Superior temporal gyrus (tissue), 1 donor: ENCODE results near the gene PWWP2B.
"Not testable (repeated sequence)": the region's sequence is repeated elsewhere in the genome, so short reads cannot be mapped to it uniquely, and the experiment has no call there.

Source experiments
- DNase-seq: peaks from one replicate; pipeline ENCODE4 v3.0.0-alpha.2; 2016; ENCODE audit errors: extremely low spot score

PWWP2B gene

GRCh38 chr10:132363376-132363775 lies 33.6 kb upstream of the PWWP2B start:
- no peak for DNase-seq

GRCh38 chr10:132363921-132364593 lies 32.9 kb upstream of the PWWP2B start:
- DNase-seq = no peak

GRCh38 chr10:132364594-132364970 lies 32.4 kb upstream of the PWWP2B start:
- DNase-seq = no peak

GRCh38 chr10:132365102-132365501 lies 31.9 kb upstream of the PWWP2B start:
- no peak for DNase-seq

- DNase-seq = no peak
Measured at GRCh38 chr10:132366006-132366405, 31.0 kb upstream of the PWWP2B start.

- no peak for DNase-seq
Measured at GRCh38 chr10:132366499-132366898, 30.5 kb upstream of the PWWP2B start.

GRCh38 chr10:132368391-132368790 lies 28.6 kb upstream of the PWWP2B start:
- DNase-seq = no peak

- no peak for DNase-seq
Measured at GRCh38 chr10:132368881-132369635, 27.9 kb upstream of the PWWP2B start.

- no peak for DNase-seq
Measured at GRCh38 chr10:132369636-132370185, 27.3 kb upstream of the PWWP2B start.

GRCh38 chr10:132370426-132371340 lies 26.3 kb upstream of the PWWP2B start:
- no peak for DNase-seq

- DNase-seq = no peak
Measured at GRCh38 chr10:132371641-132372081, 25.3 kb upstream of the PWWP2B start.

- DNase-seq = no peak
Measured at GRCh38 chr10:132372516-132373095, 24.4 kb upstream of the PWWP2B start.

GRCh38 chr10:132373241-132373955 lies 23.6 kb upstream of the PWWP2B start:
- DNase-seq = no peak

- no peak for DNase-seq
Measured at GRCh38 chr10:132374176-132374575, 22.8 kb upstream of the PWWP2B start.

GRCh38 chr10:132374612-132375011 lies 22.4 kb upstream of the PWWP2B start:
- DNase-seq = no peak

GRCh38 chr10:132375116-132375794 lies 21.7 kb upstream of the PWWP2B start:
- DNase-seq = no peak

- DNase-seq = no peak
Measured at GRCh38 chr10:132375795-132376297, 21.2 kb upstream of the PWWP2B start.

- no peak for DNase-seq
Measured at GRCh38 chr10:132376394-132376851, 20.6 kb upstream of the PWWP2B start.

- DNase-seq = no peak
Measured at GRCh38 chr10:132377326-132377725, 19.7 kb upstream of the PWWP2B start.

GRCh38 chr10:132379026-132379425 lies 18.0 kb upstream of the PWWP2B start:
- DNase-seq = not testable (repeated sequence)
